Measurements from ENCODE around the gene RIC3.
A peak's percentile ranks its signal among the peaks of the same experiment; 100 is the strongest.

RIC3 gene

DNA sequence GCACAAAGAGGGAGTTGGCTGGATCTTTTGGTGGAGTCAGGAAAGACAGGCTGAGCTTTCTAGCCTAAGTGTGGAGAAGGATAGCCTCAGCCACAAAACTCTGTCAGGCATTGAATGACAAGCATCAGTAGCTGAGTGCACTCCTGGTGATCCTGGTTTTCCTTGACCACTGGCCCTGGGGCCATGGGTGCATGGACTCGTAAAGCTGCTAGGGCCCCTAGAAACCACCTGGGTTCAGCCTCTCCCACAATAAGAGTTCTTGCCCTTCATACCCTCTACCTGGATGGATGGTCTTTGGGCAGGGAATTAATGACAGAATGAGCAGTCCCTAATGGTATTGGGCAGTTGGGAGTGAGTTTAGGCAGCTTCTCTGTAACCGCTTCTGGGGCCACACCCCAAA, 64.9 kb downstream of the RIC3 start:
- no peak for DNase-seq (ENCODE audit: low read depth in 1 of 2, low spot score in 1 of 2)

DNA sequence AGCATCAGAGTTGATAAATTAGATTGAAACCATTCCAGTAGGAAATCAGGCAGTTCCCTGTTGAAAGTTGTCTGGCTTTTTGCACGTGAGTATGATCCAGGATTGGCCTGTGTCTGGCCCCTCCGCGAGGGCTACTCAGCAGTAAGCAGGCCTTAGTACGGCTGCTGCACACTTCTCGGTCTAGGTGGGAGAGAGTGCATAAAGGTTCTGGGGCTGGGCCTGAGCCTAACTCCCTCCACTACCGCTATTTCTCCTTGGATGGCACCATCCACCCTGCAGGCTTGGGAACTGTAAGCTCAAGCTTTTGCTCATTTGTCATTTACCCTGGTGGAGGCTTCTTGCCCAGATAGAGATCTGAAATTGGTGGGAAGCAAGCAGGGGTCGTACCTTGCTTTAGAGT, 65.9 kb downstream of the RIC3 start:
- no peak for DNase-seq (ENCODE audit: low read depth in 1 of 2, low spot score in 1 of 2)

DNA sequence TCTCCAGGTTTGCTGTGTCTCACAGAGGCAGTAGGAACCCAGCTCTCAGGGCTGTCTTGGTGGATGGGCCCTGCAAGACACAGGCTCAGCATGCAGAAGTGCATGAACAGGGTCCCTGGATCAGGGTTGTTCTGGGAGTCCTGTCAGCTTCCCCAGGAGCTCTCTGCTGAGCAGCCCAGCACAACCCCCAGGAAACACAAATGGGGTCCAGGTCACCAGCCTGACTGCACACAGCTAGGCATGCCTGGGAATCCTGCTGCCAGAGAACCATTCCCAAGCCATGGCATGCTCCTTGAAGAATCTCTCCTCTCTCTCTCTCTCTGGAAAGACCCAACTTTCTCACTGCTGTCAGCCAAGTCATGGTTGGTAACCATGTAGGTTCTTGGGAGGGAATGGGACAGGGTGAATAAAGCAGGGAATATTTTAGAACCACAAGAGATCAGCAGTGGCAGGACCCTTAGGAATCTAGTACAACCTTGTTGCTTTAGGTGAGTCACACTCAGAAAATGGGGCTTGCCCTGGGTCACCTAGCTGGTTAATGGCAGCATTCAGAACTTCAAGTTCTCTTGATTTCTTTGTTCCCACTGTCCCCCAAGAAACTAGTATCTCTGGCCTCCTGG, 66.4 kb downstream of the RIC3 start:
- DNase-seq (ENCODE audit: low read depth in 1 of 2, low spot score in 1 of 2) = no peak

DNA sequence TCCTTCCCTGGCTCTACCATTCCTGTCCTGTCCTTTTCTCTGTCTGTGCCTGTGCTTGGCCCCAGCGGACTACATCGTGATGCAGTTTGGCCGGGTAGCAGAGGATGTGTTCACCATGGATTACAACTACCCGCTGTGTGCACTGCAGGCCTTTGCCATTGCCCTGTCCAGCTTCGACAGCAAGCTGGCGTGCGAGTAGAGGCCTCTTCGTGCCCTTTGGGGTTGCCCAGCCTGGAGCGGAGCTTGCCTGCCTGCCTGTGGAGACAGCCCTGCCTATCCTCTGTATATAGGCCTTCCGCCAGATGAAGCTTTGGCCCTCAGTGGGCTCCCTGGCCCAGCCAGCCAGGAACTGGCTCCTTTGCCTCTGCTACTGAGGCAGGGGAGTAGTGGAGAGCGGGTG, 67.4 kb downstream of the RIC3 start:
- no peak for DNase-seq (ENCODE audit: low read depth in 1 of 2, low spot score in 1 of 2)

DNA sequence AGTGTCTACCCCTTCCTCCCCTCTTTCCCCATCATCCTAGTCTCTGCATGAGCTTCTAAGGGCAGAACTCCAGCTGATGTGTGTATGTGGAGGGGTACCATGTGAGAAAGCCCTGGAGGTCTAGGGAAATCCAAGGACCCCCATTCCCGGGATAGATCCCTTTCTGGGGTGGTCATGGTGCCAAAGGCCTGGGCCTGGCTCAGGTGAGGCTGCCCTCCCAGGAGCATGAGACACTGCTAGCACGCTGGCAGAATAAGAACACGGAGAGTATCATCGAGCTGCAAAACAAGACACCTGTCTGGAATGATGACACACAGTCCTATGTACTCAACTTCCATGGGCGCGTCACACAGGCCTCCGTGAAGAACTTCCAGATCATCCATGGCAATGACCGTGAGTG, 68.2 kb downstream of the RIC3 start:
- DNase-seq (ENCODE audit: low read depth in 1 of 2, low spot score in 1 of 2) = no peak

DNA sequence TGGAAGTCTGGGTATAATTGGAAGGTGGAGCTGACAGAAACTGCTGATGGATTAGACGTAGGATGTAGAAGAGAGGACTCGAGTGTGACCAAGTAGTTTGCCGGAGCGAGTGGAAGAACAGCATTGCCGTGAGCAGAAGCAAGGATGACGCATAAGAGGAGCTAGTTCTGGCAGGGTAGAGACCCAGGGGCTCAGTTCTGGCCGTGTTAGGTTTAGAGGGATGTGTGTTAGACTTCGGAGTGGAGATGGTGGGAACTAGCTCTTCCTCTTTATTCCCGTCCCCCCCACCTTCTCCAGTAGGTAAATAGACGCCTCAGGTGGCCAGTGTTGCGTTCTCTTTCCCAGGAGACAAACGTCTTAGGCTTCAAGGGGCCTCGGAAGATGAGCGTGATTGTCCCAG, 68.7 kb downstream of the RIC3 start:
- DNase-seq (ENCODE audit: low read depth in 1 of 2, low spot score in 1 of 2) = no peak

DNA sequence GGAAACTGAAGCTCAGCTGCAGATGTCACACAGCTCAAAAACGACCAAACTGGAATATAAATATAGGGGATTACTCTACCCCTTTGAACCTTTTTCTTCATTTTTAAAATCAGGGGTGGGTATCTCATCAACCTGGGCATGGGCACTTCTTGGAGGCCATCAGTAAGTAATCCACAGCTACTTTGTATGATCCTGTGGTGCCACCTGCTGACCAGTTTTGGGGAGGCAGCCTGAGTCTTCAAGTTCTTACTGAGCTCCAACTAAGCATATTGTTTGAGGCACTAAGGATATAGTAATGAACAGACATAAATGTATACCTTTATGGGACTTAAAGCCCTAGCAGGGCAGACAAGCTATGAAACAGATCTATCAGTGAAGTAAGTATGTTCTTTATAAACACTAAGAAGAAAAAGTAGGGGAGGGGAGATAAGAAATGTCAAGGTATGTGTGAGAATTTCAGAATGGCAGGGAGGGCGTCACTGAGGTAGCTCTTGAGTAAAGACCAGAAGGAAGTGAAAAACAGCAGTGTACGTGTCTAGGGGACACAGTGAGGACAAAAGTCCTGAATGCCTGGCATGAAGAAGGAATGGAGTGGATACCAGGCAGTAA, 69.4 kb downstream of the RIC3 start:
- DNase-seq (ENCODE audit: low read depth in 1 of 2, low spot score in 1 of 2) = peak; percentile 53 to 57

DNA sequence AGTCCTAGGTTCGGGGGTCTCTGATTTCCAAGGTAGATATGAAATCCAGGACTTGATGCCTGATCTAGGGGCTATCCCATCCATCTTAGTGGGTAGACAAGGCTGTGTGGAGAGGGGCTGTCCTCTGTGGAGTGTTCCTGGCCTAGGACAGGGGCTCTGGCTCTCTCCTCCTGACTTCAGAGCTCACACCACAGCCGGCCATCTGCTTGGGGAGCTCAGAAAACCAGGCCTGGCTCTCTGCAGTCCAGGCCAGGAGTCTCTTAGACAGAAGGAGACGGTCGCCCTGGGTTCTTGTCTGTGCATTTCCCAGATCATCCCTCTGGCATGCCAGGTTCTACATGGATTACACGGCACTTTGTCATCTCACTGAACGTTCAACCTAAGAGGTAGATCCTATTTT, 69.9 kb downstream of the RIC3 start:
- no peak for DNase-seq (ENCODE audit: low read depth in 1 of 2, low spot score in 1 of 2)

DNA sequence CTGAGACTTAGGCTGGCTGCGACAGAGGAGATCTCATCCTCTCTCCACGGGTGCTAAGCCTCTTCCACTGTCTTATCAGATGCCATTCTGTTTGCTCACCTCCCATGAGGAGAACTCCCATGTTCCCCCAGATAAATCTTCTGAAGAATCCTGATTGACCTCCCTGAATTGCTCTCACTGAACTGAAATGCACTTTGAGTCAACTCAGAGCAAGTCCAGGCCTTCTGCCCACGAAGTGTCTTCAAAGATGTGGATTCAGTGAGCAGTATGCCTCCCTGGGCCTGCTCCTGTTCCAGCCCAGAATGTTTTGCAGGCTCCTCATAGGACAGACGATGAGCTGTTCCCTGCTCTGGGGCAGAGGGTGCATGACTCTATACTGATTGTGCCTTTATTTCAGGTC, 70.5 kb downstream of the RIC3 start:
- DNase-seq (ENCODE audit: low read depth in 1 of 2, low spot score in 1 of 2) = no peak

DNA sequence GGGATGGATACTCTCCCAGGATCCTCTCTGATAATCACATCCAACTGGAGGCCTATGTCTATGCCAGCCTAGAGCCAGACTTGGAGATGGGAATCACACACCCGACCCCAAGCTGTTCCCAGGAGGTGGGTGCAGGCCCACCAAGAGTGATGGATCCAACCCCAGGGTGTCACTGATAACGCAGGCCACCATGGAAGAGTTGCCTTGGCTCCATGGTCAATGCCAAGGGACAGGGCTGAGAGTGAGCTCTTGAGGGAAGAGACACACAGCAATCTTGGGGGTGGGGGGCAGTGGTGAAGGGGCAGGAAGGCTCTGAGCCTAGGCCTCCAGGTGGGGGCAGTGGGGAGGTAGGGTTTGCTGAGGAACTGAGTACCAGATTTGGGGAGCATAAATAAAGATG, 70.9 kb downstream of the RIC3 start:
- DNase-seq (ENCODE audit: low read depth in 1 of 2, low spot score in 1 of 2) = no peak

DNA sequence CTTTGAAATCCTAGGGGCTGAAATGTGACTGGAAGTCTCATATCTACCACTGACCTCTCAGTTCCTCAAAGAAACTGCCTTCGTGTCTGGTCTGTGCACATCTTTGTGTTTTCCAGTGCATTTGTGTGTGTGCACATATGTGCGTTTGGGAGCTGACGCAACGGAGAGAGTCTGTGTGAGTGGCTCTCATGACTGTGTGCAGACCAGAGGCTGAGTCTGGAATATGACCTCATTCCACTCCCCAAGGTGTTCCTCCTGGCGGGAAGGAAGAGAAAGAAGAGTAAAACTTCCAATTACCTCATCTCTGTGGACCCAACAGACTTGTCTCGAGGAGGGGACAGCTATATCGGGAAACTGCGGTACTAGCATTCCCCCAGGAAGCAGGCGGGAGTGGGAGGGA, 71.4 kb downstream of the RIC3 start:
- no peak for DNase-seq (ENCODE audit: low read depth in 1 of 2, low spot score in 1 of 2)

DNA sequence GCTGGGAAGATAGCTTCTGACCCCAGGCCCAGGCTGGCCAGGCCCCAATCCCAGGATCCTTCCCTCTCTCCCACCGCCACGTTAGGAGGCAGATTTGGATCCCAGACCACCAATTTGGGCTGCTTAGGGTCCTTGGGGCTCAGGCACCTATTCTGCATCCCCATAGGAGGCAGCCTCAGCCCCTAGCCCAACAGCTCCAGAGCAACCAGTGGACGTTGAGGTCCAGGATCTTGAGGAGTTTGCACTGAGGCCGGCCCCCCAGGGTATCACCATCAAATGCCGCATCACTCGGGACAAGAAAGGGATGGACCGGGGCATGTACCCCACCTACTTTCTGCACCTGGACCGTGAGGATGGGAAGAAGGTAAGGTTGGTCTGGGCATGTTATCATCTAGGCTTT, 71.8 kb downstream of the RIC3 start:
- no peak for DNase-seq (ENCODE audit: low read depth in 1 of 2, low spot score in 1 of 2)

DNA sequence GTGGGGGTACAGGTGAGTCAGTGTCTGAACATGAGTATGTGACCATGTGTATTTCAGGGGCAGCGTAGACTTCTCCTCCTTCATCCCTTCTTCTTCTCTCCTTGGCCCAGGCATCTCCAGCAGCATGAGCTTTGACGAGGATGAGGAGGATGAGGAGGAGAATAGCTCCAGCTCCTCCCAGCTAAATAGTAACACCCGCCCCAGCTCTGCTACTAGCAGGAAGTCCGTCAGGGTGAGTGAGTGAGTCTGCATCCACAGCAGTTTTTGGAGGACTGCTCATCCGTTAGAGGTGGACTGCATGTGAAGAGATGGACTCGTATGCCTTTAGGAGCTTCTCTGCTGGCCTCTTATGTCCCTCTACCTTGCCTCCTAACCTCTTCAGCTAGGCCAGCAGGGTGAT, 72.2 kb downstream of the RIC3 start:
- no peak for DNase-seq (ENCODE audit: low read depth in 1 of 2, low spot score in 1 of 2)

DNA sequence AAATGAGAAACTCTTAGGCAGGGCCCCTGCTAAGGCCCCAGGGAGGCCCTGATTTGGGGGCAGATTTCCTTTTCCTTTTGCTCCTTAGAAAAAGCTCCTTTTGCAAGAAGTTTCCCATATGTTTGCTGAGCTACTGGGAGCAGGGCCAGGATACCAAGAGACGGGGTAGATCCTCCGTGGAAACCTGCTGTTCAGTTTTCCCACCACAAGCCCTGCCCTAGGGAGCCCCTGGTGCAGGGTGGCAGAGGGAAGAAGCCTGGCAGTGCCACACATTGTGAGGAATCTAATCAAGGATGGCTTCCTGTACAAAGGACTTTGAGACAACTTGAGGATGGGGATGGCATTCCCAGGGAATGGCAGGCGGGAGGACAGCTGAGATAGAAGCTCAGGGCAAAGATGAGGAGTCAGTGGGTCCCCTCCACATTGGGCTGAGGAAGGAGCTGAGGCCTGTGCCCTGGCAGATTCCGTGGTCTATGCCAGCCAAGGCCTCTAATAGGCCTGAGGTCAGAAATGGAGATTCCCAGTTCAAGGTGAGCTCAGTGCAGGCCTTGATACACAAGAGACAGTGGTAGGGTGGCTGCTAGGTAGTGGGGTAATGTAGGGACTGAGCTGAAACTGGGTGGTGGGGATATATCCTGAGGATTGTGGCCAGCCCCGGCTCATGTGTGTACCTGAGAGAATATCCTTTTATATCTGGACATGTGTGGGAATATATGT, 72.9 kb downstream of the RIC3 start:
- no peak for DNase-seq (ENCODE audit: low read depth in 1 of 2, low spot score in 1 of 2)

DNA sequence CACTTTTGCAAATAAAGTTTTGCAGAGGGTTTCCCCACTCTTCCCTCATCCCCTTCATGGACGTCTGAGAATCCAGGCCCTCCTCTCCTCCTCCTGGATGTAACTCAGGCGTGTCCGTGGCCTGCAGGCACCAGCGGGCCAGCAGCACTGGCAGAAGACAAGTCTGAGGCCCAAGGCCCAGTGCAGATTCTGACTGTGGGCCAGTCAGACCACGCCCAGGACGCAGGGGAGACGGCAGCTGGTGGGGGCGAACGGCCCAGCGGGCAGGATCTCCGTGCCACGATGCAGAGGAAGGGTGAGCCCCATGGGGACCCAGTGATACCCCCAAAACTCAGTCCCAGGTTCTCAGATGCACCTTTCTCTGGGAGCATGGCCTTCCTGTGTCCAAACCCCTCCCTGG, 73.5 kb downstream of the RIC3 start:
- DNase-seq (ENCODE audit: low read depth in 1 of 2, low spot score in 1 of 2) = no peak

DNA sequence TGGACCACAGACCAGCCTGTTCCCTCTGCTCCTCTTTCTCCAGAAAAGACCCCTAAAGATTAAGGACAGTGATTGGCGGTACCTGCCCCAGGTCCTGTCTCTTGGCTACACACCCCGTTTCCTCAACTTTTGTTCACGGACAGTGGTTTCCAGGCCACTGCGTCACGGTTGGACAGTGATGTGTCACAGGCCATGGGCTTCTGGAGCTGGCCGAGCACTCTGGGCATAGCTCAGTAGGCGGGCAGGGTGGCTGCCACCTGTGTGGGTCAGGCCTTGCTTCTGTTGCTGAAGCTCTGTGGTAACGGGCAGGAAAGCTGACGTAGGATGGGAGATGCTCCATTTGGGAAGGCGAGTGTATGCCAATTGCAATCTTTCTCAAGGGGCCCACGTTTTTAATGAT, 74.2 kb downstream of the RIC3 start:
- no peak for DNase-seq (ENCODE audit: low read depth in 1 of 2, low spot score in 1 of 2)

DNA sequence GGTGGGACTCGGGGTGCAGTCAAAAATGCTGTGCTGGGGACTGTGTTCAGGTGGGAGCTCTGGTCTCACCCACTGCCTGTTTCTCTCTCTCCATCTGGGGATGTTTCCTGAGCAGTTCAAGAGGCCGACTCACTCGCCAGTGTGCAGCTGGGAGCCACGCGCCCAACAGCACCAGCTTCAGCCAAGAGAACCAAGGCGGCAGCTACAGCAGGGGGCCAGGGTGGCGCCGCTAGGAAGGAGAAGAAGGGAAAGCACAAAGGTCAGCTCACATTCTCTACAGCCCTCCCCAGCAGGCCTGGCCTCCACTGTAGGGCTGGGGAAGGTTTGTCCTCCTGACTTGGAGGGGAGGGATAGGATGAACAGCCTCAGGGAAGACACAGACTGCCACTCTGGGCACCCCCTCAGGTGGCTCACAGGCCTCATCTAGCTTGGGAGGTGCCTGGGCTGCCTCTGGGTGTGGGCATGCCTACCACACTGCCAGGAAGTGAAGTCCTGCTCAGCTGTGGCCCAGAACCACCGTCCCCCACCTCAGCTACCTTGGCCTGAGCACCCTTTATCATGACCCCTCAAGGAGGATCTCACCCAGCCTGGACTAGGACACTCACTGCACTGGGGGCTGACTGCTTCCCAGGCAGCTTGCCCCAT, 74.8 kb downstream of the RIC3 start:
- DNase-seq (ENCODE audit: low read depth in 1 of 2, low spot score in 1 of 2) = no peak

DNA sequence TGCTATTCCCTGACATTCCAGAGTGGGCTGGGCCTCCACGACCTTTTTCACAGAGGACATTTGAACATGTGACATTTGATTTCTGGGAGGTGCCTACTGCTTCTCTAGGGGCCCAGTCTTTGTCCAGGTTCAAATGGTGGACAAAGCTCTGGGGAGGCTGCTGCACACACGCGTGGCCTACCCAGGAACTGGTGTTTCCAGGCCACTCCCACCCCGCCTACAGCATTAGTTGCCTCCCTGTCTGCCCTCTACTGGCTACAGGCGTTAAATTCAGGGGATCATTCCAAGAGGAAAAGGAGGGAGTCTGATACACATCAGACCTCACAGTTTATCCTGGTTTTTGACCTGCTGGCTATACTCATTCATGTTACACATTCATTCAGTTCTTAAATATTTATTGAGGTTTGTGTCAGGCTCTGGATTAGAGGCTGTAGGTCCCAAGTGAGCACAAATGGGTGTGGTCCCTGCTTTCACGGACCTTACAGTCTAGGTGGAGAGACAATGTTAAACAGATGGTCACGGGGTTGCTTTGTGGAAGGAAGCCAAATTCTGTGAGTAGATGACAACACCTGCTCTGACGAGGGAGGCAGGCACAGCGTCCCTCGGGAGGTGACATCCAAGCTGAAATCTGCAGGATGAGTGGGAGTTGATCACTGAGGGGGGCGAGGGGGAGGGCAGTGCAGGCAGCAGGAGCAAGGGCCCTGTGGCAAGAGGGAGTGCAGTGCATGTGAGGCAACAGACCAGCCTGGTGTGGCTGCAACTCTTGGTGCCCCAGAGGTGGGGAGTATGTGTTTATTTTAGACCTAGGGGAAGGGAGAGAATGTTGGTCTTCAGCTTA, 76.0 kb downstream of the RIC3 start:
- peak in 1 of 2 donors; percentile 32 for DNase-seq (ENCODE audit: low read depth in 1 of 2, low spot score in 1 of 2)

DNA sequence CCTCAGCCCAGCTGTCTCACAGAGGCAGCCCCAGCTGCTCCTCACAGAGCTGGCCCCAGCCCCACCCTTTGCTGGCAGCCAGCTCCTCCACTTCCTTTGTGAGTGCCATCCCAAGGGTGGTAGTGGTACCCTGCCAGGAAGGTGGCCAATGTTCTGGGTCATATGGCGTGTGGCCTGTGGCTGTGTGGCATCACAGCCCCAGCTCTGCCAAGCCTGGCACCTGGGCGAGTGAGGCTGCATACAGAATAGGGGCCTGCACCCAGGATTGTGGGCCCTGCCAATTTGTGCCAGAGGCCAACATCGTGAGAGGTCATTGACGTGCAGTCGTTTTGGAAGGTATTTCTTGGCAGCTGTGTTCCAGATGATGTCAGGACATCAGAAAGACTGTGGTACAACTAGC, 77.1 kb downstream of the RIC3 start:
- DNase-seq (ENCODE audit: low read depth in 1 of 2, low spot score in 1 of 2) = no peak

DNA sequence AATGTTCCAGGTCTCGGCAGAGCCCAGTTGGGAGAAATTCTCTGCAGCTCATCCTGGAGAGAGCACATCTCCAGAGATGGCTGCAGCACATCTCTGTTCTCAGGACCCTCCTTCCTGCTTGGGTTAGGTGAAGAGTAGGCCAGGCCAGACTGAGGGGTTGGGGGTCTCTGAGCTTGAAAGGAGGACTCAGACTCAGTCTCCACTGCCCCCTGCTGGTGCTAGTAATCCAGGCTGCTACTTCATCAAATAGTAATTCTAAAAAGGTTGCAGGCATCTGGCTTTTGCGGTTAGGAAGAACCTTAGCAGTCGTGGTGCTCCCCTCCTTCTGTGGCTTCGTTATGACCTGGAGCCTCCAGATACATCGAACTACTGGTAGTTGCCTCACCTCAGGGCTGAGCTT, 78.1 kb downstream of the RIC3 start:
- DNase-seq (ENCODE audit: low read depth in 1 of 2, low spot score in 1 of 2) = peak in 1 of 2 donors; percentile 7

DNA sequence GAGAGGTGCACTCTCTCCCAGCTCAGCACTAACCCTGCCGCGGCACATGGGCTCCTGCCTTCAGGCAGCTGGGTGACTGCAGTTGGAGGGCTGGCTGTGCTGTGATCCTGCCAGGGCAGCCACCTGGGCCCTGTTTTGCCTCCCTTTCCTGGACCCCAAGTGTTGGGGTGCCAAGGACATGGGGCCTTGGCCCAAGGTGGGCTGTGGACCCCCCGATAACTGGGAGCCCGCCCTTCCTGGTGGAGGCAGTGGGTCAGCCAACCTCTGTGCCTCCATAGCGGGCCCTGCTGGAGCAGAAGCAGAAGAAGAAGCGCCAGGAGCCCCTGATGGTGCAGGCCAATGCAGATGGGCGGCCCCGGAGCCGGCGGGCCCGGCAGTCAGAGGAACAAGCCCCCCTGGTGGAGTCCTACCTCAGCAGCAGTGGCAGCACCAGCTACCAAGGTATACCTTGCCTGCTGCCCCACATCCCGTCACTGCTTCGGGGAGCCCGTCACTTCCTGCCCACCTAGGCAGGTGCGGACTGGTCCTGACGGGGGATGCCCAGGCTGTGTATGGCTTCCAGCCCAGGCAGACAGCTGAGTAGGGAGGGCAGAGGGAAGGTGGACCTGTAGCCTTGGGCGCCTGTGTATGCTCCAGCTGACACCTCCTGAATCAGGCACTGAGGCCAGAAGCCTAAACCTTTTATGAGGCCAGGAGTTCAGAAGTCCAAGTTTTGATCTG, 78.9 kb downstream of the RIC3 start:
- no peak for DNase-seq (ENCODE audit: low read depth in 1 of 2, low spot score in 1 of 2)

Measured in activated CD4-positive, alpha-beta T cell treated with anti-CD3 and anti-CD28 coated beads, Interleukin-2, amount 50 U/mL, for 24 hours (primary cell).